HG03095 (cell line): Measurements from ENCODE around the gene CTNNAL1.
A peak's percentile ranks its signal among the peaks of the same experiment; 100 is the strongest.
"Not testable (repeated sequence)": the region's sequence is repeated elsewhere in the genome, so short reads cannot be mapped to it uniquely, and the experiment has no call there.

Experiments
- ATAC-seq: cut with Tn5 transposase; IDR thresholded peaks from one replicate; pipeline ENCODE4 v1.9.1; 2021; ENCODE audit warnings: moderate library complexity; ENCODE audit not compliant: unreplicated experiment

Gene CTNNAL1

GRCh38 chr9:108994695-108995094 lies 18.6 kb downstream of the CTNNAL1 start:
- peak; percentile 87 for ATAC-seq

- ATAC-seq = no peak
These were observed 21.8 kb downstream of the CTNNAL1 start for GRCh38 chr9:108991479-108991878.

GRCh38 chr9:108983885-108984284 lies 29.4 kb downstream of the CTNNAL1 start:
- no peak for ATAC-seq

- ATAC-seq = no peak
These were observed 32.4 kb downstream of the CTNNAL1 start for GRCh38 chr9:108980893-108981292.

- no peak for ATAC-seq
These were observed 35.1 kb downstream of the CTNNAL1 start for GRCh38 chr9:108978205-108978604.

- no peak for ATAC-seq
These were observed 39.4 kb downstream of the CTNNAL1 start for GRCh38 chr9:108973895-108974294.

- ATAC-seq = no peak
These were observed 40.6 kb downstream of the CTNNAL1 start for GRCh38 chr9:108972626-108973209.

- ATAC-seq = no peak
These were observed 41.1 kb downstream of the CTNNAL1 start for GRCh38 chr9:108972186-108972585.

GRCh38 chr9:108971392-108971791 lies 41.9 kb downstream of the CTNNAL1 start:
- not testable (repeated sequence) for ATAC-seq

GRCh38 chr9:108967916-108968315 lies 45.4 kb downstream of the CTNNAL1 start:
- ATAC-seq = no peak

- no peak for ATAC-seq
These were observed 49.7 kb downstream of the CTNNAL1 start for GRCh38 chr9:108963459-108964143.

GRCh38 chr9:108961151-108961550 lies 52.1 kb downstream of the CTNNAL1 start:
- ATAC-seq = no peak

GRCh38 chr9:108960331-108960730 lies 53.0 kb downstream of the CTNNAL1 start:
- no peak for ATAC-seq

- ATAC-seq = no peak
These were observed 56.7 kb downstream of the CTNNAL1 start for GRCh38 chr9:108956631-108957026.

- ATAC-seq = no peak
These were observed 57.2 kb downstream of the CTNNAL1 start for GRCh38 chr9:108956022-108956630.

- peak; percentile 52 for ATAC-seq
These were observed 59.2 kb downstream of the CTNNAL1 start for GRCh38 chr9:108953983-108954574.

- no peak for ATAC-seq
These were observed 61.7 kb downstream of the CTNNAL1 start for GRCh38 chr9:108951578-108951977.

GRCh38 chr9:108950168-108950567 lies 63.1 kb downstream of the CTNNAL1 start:
- ATAC-seq = no peak

GRCh38 chr9:108939975-108940374 lies 73.3 kb downstream of the CTNNAL1 start:
- ATAC-seq = no peak

- no peak for ATAC-seq
These were observed 75.6 kb downstream of the CTNNAL1 start for GRCh38 chr9:108937561-108938305.

GRCh38 chr9:108934323-108934893 lies 78.9 kb downstream of the CTNNAL1 start, which contains the start of gene ABITRAM:
Gene ABITRAM, plus strand, starts transcription at chr9:108934400. Its CDS starts 87 bp downstream, at chr9:108934487.
- peak; percentile 76 for ATAC-seq
